RCC 7860 (cell line): ENCODE data around the gene KLHL3.

Source experiments
- DNase-seq: peaks from one replicate; pipeline ENCODE4 v3.0.0-alpha.2; 2015; ENCODE audit warnings: low spot score
- FAIRE-seq: peaks from 2 replicates; lab custom pipeline; 2012; peaks lifted over from hg19 to GRCh38; lab: Jason Lieb, UNC

Gene KLHL3

GRCh38 chr5:137747848-137748247 lies 12.0 kb upstream of the KLHL3 start:
- DNase-seq (no peak), FAIRE-seq (no peak)

- peak; percentile 55 for FAIRE-seq
Measured at GRCh38 chr5:137743031-137743640, 7.2 kb upstream of the KLHL3 start.

DNA sequence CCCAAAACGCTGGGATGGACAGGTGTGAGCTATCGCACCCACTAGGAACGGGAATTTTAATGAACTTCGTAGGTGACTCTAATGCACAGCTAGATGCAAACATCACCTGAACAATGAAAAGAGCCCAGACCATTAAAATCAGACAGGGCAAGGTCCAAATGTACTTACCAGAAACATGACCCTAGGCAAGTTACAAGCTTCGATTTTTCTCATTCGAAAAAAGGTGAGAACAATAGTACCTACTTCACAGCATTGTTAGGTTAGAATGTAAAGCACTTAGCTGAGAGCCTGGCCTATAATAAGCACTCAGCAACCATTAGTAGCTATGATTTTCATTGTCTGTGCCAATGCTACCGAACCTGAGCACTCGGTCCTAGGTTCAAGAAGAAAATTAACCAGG lies 5.8 kb upstream of the KLHL3 start:
- no peak for DNase-seq
- no peak for FAIRE-seq

More at GRCh38 chr5:137743031-137743640, 7.2 kb upstream of the KLHL3 start:
- peak; percentile 42 for DNase-seq

GRCh38 chr5:137739737-137740136 lies 3.8 kb upstream of the KLHL3 start:
- FAIRE-seq (no peak), DNase-seq (no peak)

GRCh38 chr5:137738947-137739346 lies 3.1 kb upstream of the KLHL3 start:
- no peak for FAIRE-seq
- DNase-seq: no peak

- no peak for FAIRE-seq
Measured at GRCh38 chr5:137737349-137738131, 1.7 kb upstream of the KLHL3 start.

DNA sequence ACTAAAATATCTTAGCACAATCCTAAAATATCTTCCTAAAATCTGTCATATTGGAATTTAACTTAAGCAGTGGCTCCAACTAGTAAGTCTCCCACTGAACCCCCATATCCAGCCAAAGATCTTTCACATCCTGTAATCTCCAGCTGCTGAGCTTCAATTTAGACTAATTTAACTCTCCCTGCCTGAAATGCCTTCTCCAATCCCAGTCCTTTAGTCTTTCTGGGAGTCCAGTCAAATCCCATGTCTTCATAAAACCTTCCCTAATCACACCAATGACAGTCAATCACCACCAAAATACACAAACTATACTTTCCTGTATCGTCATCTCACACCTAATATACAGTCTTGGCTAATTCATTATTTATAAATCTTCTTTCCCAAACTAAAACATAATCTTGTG lies 607 bp upstream of the KLHL3 start:
- no peak for FAIRE-seq

More at GRCh38 chr5:137737349-137738131, 1.7 kb upstream of the KLHL3 start:
- DNase-seq: no peak

GRCh38 chr5:137734962-137735554 lies 831 bp downstream of the KLHL3 start:
- DNase-seq (no peak), FAIRE-seq (no peak)

More for the DNA sequence above, 607 bp upstream of the KLHL3 start:
- no peak for DNase-seq

GRCh38 chr5:137734331-137734730 lies 1.6 kb downstream of the KLHL3 start:
- no peak for DNase-seq
- no peak for FAIRE-seq

- FAIRE-seq (no peak), DNase-seq (no peak)
Measured at GRCh38 chr5:137733922-137734321, 2.0 kb downstream of the KLHL3 start.

DNA sequence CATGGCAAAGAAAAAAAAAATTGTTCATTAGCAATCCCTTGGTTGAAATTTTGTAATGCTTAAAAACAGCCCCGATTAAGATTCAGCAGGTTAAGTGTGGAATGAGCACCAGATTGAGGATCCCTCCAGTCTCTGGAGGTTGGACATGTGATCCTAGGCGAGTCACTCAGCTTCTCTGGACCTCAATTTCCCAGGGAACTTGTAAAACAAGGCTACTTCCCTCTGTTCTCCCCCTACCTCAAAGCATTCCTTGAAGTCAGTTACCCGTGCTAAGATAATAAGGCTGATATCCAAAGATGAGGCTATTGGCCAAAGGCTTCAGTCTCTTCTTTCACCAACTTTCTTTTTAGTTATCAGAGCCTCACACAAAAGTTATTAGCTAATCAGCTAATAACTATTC lies 2.9 kb downstream of the KLHL3 start:
- FAIRE-seq: no peak
- DNase-seq: no peak

GRCh38 chr5:137731176-137731575 lies 4.7 kb downstream of the KLHL3 start:
- DNase-seq (no peak), FAIRE-seq (no peak)

GRCh38 chr5:137730336-137730735 lies 5.6 kb downstream of the KLHL3 start:
- DNase-seq: no peak
- no peak for FAIRE-seq

GRCh38 chr5:137728048-137728447 lies 7.8 kb downstream of the KLHL3 start:
- DNase-seq: no peak
- FAIRE-seq: no peak

GRCh38 chr5:137727623-137728022 lies 8.3 kb downstream of the KLHL3 start:
- FAIRE-seq: no peak
- DNase-seq: no peak

GRCh38 chr5:137724251-137724650 lies 11.6 kb downstream of the KLHL3 start:
- no peak for FAIRE-seq
- DNase-seq: no peak

GRCh38 chr5:137718611-137719010 lies 17.3 kb downstream of the KLHL3 start:
- FAIRE-seq (no peak), DNase-seq (no peak)

DNA sequence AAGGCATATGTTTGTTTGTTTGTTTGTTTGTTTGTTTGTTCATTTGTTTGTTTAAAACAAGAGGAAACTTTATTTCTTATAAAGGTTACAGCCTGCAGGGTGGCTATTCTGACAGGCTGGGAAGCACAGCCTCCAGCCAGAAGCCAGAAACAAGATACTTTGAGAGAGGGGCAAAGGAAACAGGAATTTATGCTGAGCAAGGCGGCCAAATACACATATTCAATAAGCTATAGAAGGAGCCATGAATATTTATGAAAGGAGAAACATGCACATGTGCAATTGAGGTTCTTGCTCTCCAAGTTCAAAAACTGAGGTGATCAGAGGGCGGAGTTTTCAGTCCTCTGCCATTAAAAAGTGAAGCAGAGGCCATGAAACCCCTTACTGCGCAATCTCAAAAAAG lies 19.6 kb downstream of the KLHL3 start:
- FAIRE-seq: no peak
- DNase-seq: no peak

GRCh38 chr5:137715456-137715855 lies 20.4 kb downstream of the KLHL3 start:
- DNase-seq: no peak
- no peak for FAIRE-seq

DNA sequence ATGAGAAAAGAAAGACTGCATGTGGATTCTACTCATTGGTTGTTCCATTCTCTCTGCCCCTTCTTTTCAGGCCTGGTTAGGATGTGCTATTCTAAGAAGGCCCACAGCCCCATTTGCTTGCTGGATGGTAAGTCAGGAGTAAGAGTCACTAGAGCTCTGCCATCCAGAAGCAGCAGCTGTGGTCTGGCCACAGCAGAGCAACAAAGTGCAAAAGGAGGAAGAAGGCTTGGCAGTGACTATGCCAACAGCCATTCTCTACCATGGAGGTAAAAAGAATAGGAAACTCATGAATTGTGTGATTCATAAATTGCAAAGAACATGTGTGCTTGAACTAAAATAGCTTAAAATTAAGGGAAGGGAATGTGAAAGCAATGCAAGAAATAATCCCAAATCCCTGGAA lies 20.9 kb downstream of the KLHL3 start:
- no peak for FAIRE-seq

GRCh38 chr5:137714494-137714893 lies 21.4 kb downstream of the KLHL3 start:
- FAIRE-seq (no peak), DNase-seq (no peak)

More for the DNA sequence above, 20.9 kb downstream of the KLHL3 start:
- no peak for DNase-seq

DNA sequence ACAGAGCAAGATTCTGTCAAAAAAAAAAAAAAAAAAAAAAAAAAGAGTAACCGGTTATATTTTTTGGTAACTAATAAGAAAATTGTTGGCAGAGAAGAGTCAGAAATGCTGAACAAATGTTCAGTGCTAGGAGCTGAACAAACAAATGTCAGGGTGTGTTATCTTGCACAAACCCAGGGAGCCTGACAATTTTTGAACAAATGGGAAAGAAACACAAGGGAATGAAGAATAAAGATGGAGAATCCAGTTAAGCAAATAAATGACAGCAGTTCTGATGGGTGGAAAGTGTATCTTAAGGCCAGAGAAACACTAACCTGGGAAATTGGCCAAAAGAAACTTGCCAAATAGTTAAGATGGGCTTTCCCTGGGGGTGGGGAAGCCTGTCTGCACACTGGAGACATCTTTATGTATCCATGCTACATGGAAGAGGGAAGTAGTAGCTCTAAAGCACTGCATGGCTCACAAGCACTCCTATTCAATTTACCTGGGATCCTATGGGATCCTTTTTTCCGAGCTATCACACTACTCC lies 23.7 kb downstream of the KLHL3 start:
- FAIRE-seq (no peak), DNase-seq (no peak)
